ENCODE data around the gene NAGK.

GRCh38 chr2:71064754-71065621 lies 3.5 kb upstream of the NAGK start:
- no peak for TF ChIP-seq CTCF (conservative IDR thresholded peaks at IDR 0.05; ENCODE audit: low read depth in 2 of 2)
- TF ChIP-seq EZH2 (IDR thresholded peaks at IDR 0.05; ENCODE audit: low read depth, unreplicated experiment), result no peak
- no peak for TF ChIP-seq CREB1 (CRISPR knock-in tag; IDR thresholded peaks at IDR 0.05; ENCODE audit: low read depth)
- TF ChIP-seq JUNB (IDR thresholded peaks at IDR 0.05; ENCODE audit: unreplicated experiment), result no peak
- TF ChIP-seq, protein P1, sequence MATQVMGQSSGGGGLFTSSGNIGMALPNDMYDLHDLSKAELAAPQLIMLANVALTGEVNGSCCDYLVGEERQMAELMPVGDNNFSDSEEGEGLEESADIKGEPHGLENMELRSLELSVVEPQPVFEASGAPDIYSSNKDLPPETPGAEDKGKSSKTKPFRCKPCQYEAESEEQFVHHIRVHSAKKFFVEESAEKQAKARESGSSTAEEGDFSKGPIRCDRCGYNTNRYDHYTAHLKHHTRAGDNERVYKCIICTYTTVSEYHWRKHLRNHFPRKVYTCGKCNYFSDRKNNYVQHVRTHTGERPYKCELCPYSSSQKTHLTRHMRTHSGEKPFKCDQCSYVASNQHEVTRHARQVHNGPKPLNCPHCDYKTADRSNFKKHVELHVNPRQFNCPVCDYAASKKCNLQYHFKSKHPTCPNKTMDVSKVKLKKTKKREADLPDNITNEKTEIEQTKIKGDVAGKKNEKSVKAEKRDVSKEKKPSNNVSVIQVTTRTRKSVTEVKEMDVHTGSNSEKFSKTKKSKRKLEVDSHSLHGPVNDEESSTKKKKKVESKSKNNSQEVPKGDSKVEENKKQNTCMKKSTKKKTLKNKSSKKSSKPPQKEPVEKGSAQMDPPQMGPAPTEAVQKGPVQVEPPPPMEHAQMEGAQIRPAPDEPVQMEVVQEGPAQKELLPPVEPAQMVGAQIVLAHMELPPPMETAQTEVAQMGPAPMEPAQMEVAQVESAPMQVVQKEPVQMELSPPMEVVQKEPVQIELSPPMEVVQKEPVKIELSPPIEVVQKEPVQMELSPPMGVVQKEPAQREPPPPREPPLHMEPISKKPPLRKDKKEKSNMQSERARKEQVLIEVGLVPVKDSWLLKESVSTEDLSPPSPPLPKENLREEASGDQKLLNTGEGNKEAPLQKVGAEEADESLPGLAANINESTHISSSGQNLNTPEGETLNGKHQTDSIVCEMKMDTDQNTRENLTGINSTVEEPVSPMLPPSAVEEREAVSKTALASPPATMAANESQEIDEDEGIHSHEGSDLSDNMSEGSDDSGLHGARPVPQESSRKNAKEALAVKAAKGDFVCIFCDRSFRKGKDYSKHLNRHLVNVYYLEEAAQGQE (IDR thresholded peaks at IDR 0.05; ENCODE audit: unreplicated experiment), result no peak
- TF ChIP-seq ZNF114 (CRISPR knock-in tag; IDR thresholded peaks at IDR 0.05), result no peak
- no peak for TF ChIP-seq POLR2AphosphoS5 (IDR thresholded peaks at IDR 0.05; ENCODE audit: low read depth)

Measured in GM23338 (cell line).